IPS DF 19.7 (cell line): ENCODE measurements around the gene PTPRF.

Experiments used
- DNase-seq: peaks from one replicate; pipeline ENCODE4 v3.0.0-alpha.2; 2013; ENCODE audit warnings: low read depth, low spot score

The PTPRF gene

DNA sequence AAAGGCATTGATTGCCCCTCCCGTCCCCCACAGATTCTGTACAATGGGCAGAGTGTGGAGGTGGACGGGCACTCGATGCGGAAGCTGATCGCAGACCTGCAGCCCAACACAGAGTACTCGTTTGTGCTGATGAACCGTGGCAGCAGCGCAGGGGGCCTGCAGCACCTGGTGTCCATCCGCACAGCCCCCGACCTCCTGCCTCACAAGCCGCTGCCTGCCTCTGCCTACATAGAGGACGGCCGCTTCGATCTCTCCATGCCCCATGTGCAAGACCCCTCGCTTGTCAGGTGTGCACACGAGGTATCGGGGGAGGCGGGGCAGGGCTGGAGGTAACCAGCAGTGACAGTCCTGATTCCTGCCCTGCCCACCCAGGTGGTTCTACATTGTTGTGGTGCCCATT lies 74.5 kb downstream of the PTPRF start:
- no peak for DNase-seq

DNA sequence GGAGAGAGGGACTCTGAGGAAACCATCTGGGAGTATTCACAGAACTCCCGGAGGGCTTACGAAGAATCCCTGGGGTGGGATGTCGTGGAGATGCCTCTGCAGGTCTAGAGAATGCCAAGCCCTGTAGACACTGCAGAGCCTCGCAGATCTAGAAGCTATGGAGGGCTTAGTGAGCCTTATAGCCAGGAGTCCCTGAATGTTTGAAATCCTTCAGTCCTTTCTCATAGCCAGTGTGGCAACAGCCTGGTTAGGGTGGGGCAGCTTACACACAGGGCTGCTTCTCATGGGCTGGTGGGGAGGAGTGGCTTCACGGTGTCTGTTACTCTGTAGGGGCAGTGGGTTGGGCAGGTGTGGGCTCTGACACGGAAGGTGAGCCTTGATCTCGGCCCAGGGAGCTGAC lies 75.1 kb downstream of the PTPRF start:
- DNase-seq: no peak

DNA sequence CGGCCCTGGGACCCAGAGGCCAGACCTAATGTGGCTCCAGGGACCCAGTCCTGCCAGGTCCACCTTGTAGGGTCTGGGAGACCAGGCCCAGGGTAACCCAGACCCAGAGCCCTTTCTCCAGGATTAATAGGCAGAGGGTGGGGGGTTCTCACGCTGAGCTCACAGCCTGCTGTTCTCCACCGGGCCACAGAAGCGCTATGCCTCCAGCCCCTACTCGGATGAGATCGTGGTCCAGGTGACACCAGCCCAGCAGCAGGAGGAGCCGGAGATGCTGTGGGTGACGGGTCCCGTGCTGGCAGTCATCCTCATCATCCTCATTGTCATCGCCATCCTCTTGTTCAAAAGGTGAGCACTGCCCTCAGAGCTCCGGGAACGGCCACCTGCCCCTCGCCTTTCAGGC lies 75.9 kb downstream of the PTPRF start:
- no peak for DNase-seq

DNA sequence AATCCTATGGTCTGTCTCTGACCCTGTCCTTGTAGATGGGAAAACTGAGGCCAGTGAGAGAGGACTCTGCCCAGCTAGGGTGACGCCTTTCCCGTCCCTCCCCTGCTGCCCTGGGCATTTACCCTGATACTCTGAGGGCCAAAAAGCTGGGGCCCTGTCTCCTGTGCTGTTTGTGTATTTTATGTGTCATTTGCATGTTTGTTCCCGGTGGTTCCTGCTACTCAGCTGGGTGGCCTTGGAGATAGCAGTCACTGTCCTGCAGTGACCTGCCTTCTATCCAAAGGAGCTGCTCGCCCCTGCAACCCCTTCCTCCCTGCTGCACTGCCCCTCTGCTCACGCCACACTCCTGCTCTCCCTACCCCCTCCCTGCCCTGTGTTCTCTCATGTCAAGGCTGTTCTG lies 78.1 kb downstream of the PTPRF start:
- no peak for DNase-seq

DNA sequence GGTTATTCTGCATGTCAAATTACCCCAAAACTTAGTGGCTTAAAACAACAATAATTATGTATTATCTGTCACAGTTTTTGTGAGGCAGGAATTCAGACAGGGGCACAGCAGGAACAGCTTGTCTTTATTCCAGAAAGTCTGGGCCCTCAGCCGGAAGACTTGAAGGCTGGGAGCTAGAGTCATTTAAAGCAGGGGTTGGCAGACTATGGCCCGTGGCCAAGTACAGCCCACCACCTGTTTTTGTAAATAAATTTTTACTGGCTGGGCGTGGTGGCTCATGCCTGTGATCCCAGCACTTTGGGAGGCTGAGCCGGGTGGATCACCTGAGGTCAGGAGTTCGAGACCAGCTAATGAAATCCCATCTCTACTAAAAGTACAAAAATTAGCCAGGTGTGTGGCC lies 79.7 kb downstream of the PTPRF start:
- no peak for DNase-seq

DNA sequence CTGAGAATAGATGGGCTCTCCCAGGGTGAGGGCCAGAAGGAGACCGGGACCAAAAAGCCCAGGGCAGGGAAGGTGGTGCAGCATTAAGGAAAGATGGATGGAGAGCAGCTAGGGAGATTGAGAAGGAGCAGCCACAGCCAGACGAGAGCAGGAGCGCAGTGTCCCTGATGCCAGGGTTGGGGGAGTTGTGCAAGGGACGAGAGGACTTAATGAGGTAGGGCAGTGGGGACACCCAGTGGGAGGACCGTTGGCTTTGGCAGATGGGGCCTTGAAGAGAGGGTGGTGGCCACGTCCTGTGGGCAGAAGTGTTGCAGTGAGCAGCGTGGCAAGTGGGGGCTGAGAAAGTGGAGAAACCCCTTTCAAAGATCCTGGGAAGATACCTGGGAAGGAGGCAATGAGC lies 81.3 kb downstream of the PTPRF start:
- DNase-seq: no peak

DNA sequence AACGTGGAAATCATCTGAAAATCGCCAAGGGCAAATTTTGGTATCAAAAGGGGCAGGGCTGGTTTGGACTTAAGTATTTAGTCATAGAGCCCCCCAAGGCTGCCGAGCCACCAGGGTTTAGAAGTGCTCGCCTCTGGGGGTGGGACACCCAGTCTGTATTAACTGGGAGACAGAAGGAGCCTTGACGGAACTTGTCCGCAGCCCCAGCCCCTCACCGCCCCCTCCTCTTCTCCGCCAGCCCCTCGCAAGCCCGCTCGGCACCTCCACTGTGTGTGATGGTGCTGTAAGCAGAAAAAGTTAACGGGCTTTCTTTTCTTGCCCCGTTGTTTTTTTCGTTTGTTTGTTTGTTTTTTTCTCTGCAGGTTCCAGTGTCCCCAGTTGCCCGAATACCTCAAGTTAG lies 81.7 kb downstream of the PTPRF start:
- DNase-seq: no peak

DNA sequence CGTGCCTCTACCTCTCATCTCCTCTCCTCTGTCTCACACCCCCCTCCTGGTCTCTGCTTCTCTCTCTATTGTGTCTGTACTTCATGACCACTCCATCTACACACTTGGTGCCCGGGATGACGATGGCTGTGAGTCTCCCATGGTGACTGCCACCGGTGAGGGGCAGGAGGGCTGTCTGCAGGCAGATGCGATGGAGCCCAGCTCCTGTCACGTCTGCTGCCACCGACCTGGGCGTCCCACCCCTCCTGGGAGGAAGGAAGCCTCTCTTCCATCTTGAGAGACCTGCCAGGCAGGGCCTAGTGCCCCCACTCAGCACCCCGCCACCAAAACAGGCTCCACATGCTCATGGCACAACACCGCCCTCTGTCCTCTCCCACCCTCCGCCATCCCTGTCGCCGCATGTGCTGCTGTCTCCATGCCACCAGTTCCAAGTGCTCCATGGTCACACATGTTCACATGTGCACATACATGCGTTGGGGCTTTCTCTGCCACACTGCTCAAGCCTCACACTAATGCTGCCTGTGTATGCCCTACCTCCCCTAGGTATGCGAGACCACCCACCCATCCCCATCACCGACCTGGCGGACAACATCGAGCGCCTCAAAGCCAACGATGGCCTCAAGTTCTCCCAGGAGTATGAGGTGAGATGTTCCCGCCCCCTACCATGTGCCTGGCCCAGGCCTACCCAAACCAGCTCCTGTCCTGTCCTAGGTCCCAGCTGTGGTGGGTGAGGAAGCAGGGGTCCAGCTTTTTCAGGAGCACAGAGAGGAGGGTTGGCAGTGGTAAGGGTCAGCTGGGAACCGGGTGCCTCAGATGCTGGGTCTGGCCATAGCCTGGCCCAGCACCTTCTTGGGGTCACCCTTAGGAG lies 82.6 kb downstream of the PTPRF start:
- no peak for DNase-seq

DNA sequence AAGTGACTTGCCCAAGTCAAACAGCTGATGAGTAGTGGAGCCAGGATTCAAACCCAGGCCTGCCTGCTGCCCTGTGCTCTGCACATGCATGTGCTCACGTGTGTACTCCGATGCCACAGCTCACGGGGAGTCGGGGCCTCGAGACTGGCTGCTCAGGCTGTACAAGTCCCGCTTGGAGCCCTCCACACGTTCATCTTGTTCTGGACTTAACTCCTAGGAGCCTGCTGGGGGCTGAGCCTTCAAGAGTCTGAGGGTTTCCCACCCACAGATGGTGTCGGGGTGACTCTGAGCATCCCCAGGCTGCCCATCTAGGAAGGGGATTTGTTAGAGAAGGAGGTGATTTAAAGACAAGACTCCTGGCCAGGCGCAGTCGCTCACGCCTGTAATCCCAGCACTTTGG lies 83.5 kb downstream of the PTPRF start:
- no peak for DNase-seq

DNA sequence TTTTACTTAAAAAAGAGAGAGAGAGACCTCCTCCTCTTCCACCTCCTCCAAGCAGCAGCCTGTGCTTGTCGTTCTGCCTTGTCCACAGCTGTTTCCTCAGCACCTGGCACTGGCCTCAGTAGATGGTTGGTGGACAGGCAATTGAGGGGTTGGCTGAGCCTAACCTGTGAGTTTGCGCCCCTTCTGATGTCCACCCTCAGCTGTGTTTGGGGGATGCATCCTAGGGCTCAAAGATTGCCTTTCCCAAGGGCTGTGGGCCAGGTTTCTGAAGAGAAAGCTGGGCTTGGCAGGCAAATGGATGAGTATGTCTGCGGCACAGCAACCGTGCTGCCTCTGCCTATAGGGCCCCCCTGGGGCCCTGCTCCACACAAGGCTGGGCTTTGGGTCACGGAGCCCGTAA lies 84.2 kb downstream of the PTPRF start:
- no peak for DNase-seq

DNA sequence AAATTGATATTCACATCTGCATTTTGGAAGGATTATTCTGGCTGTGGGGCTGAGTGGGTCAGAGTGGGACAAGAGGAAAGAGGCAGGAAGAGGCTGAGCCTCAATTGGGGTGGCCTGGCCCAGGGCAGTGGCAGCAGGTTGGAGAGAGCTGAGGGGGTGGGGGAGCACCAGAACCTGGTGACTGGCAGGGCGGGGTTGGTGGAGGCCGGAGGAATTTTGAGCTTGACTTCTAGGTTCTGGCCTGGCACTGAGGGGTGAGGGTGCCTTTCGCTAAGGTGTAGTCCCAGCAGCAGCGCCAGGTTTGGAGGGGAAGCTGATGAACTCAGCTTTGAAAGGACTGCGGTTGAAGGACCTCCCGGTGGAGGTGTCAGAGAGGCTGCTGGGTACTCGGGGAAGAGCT lies 85.7 kb downstream of the PTPRF start:
- no peak for DNase-seq

DNA sequence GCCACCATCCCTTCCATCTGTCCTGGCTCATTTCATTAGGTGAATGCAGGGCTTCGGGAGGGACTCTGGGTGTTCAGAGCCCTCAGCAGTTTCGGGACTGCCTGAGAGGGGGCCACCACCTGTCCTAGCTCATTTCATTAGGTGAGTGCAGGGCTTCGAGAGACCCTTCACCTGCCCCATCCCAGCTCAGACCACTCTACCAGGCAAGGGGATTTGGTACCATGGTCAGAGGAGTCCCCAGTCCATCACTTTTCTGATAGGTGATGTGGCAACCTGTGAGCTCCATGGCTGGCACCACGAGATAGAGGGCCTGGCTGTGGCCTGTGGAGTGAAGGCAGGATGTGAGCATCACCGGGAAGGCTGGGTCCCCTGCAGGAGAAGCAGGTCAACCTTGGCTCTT lies 86.3 kb downstream of the PTPRF start:
- no peak for DNase-seq

DNA sequence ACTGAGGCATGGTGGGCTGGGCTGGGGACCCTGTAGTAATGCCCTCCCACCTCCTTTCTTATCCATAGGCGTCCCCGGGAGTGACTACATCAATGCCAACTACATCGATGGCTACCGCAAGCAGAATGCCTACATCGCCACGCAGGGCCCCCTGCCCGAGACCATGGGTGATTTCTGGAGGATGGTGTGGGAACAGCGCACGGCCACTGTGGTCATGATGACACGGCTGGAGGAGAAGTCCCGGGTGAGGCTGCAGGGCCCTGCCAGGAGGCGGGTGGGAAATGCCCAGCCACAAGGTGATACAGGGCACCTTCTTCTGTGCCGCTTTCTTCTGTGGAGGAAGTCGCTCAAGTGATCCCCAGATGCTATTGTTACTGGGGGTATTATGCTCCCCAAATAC lies 87.0 kb downstream of the PTPRF start:
- DNase-seq: no peak

DNA sequence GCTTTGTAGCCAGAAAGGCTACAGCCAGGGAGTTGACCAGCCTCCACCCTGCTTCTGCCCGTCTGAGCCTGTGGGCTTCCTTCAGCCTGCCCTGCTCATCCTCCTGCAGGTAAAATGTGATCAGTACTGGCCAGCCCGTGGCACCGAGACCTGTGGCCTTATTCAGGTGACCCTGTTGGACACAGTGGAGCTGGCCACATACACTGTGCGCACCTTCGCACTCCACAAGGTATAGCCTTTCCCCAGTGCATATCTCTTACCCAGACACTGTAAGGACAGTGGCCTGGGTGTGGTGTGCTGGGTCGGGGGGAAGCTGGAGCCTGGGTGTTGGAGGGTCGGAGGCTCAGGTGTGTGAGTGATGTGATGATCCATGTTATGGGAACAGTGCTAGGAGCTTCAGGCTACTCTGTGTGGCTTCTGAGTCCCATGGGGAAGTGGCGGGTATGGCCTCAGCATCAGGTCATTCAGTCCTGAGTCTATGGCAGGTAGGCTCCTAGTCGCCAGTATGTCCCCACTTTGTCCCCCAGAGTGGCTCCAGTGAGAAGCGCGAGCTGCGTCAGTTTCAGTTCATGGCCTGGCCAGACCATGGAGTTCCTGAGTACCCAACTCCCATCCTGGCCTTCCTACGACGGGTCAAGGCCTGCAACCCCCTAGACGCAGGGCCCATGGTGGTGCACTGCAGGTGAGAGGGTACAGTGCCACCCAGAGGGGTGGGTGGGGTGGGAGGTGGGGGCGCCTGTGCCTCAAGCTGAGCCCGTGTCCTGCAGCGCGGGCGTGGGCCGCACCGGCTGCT lies 88.0 kb downstream of the PTPRF start:
- DNase-seq: no peak

DNA sequence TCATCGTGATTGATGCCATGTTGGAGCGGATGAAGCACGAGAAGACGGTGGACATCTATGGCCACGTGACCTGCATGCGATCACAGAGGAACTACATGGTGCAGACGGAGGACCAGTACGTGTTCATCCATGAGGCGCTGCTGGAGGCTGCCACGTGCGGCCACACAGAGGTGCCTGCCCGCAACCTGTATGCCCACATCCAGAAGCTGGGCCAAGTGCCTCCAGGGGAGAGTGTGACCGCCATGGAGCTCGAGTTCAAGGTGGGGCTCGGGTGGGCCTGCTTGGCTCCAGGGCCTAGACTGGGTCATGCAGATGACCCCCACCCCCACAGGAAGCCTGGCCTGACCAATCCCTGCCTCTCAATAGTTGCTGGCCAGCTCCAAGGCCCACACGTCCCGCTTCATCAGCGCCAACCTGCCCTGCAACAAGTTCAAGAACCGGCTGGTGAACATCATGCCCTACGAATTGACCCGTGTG lies 88.7 kb downstream of the PTPRF start:
- no peak for DNase-seq

DNA sequence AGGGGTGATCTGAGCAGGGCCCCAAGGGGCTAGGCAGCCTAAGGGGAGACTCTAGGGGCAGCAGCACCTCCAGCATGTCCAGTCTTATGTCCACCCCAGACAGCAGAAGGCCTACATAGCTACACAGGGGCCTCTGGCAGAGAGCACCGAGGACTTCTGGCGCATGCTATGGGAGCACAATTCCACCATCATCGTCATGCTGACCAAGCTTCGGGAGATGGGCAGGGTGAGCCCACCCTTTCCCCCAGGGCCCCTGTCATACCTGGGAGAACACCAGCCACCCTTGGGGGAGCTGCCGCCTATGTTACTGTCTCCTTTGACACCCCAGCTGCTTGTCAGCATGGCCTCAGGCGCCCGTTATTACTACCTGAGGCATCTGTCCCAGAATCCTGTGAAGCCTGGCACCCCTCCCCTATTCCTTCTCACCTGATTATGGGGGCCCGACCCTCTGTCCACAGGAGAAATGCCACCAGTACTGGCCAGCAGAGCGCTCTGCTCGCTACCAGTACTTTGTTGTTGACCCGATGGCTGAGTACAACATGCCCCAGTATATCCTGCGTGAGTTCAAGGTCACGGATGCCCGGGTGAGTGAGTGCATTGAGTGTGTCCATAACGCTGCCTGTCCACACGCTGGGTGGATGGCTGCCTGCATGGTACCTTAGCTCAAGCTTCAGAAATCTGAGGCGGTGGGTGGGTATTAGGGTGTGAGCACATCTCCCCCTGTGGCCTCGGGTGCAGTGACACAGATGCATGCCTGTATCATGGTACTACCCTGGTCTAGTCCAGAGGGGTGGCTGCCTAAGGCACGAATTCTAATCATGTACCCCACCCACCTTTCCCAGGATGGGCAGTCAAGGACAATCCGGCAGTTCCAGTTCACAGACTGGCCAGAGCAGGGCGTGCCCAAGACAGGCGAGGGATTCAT lies 89.6 kb downstream of the PTPRF start:
- no peak for DNase-seq

DNA sequence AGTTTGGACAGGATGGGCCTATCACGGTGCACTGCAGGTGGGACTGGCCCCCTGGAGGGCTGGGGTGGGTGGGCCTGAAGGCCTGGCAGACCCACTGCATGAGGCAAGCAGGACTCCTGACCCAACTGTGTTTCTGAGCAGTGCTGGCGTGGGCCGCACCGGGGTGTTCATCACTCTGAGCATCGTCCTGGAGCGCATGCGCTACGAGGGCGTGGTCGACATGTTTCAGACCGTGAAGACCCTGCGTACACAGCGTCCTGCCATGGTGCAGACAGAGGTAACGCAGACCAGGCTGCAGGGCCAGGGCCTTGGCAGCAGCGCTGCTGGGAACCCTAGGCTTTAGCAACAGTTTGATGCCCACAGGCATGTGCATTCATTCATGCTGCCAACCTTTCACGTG lies 90.3 kb downstream of the PTPRF start:
- no peak for DNase-seq

DNA sequence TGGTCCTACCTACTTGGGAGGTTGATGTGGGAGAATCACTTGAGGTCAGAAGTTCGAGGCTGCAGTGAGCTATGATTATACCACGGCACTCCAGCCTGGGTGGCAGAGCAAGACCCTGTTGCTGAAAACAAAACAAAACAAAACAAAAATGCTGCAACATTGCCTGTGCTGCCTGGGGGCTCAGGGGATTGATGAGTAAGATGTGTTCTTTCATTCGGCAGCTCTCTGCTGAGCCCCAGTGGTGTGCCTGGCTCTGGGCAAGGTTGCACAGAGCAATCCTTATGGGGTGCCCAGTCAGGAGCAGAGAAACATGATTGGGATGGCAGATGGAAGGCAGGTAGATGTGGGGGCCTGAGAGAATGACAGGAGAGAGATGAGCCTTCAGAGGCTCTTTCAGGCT lies 90.7 kb downstream of the PTPRF start:
- DNase-seq: no peak

DNA sequence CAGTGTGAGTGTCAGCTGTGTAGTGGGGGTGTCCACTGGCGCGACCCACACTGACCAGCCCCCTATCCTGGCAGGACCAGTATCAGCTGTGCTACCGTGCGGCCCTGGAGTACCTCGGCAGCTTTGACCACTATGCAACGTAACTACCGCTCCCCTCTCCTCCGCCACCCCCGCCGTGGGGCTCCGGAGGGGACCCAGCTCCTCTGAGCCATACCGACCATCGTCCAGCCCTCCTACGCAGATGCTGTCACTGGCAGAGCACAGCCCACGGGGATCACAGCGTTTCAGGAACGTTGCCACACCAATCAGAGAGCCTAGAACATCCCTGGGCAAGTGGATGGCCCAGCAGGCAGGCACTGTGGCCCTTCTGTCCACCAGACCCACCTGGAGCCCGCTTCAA lies 91.2 kb downstream of the PTPRF start:
- no peak for DNase-seq

DNA sequence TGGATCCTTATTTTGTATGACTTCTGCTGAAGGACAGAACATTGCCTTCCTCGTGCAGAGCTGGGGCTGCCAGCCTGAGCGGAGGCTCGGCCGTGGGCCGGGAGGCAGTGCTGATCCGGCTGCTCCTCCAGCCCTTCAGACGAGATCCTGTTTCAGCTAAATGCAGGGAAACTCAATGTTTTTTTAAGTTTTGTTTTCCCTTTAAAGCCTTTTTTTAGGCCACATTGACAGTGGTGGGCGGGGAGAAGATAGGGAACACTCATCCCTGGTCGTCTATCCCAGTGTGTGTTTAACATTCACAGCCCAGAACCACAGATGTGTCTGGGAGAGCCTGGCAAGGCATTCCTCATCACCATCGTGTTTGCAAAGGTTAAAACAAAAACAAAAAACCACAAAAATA lies 91.8 kb downstream of the PTPRF start:
- no peak for DNase-seq

DNA sequence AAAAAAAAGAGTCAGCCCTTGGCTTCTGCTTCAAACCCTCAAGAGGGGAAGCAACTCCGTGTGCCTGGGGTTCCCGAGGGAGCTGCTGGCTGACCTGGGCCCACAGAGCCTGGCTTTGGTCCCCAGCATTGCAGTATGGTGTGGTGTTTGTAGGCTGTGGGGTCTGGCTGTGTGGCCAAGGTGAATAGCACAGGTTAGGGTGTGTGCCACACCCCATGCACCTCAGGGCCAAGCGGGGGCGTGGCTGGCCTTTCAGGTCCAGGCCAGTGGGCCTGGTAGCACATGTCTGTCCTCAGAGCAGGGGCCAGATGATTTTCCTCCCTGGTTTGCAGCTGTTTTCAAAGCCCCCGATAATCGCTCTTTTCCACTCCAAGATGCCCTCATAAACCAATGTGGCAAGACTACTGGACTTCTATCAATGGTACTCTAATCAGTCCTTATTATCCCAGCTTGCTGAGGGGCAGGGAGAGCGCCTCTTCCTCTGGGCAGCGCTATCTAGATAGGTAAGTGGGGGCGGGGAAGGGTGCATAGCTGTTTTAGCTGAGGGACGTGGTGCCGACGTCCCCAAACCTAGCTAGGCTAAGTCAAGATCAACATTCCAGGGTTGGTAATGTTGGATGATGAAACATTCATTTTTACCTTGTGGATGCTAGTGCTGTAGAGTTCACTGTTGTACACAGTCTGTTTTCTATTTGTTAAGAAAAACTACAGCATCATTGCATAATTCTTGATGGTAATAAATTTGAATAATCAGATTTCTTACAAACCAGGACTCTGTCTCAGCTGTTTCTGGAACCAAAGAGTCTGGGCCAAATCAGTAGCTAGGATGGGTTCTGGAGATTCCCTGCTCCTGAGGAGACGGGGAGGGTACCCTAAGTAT lies 92.5 kb downstream of the PTPRF start:
- no peak for DNase-seq
